H9 (cell line): ENCODE results near the gene FAM3D. TPM values are rescaled to one million over a fixed set of nuclear protein-coding genes. Genes with fewer than 3 reads are reported as not detected.

Experiments used
- DNase-seq: peaks from one replicate; pipeline ENCODE4 v3.0.0-alpha.2; 2017
- H2AFZ ChIP-seq: one replicate; pipeline ENCODE4 v1.6.1; 2013; ENCODE audit warnings: mild to moderate bottlenecking, low read length, control low read depth, moderate library complexity
- H2AK5ac ChIP-seq: 2 replicates; pipeline ENCODE4 v1.6.1; 2013; ENCODE audit warnings: low read length, control low read depth, mixed read lengths; ENCODE audit not compliant: insufficient read length
- H2BK120ac ChIP-seq: one replicate; pipeline ENCODE4 v1.6.1; 2013; ENCODE audit warnings: low read depth, mild to moderate bottlenecking, low read length, control low read depth, inconsistent platforms; ENCODE audit not compliant: poor library complexity, severe bottlenecking
- H2BK12ac ChIP-seq: 2 replicates; pipeline ENCODE4 v1.6.1; 2013; ENCODE audit warnings: low read length, control low read depth, mixed read lengths, low read depth; ENCODE audit not compliant: insufficient read length
- H2BK15ac ChIP-seq: 2 replicates; pipeline ENCODE4 v1.6.1; 2013; ENCODE audit warnings: low read depth, low read length, control low read depth
- H2BK20ac ChIP-seq: one replicate; pipeline ENCODE4 v1.6.1; 2013; ENCODE audit warnings: low read depth, mild to moderate bottlenecking, low read length, control low read depth, inconsistent platforms; ENCODE audit not compliant: poor library complexity, severe bottlenecking
- H2BK5ac ChIP-seq: 2 replicates; pipeline ENCODE4 v1.6.1; 2013; ENCODE audit warnings: low read length, control low read depth, mixed read lengths; ENCODE audit not compliant: insufficient read length
- H3K14ac ChIP-seq: 2 replicates; pipeline ENCODE4 v1.6.1; 2013; ENCODE audit warnings: low read length, control low read depth; ENCODE audit not compliant: insufficient read depth
- H3K18ac ChIP-seq: 2 replicates; pipeline ENCODE4 v1.6.1; 2013; ENCODE audit warnings: low read depth, mild to moderate bottlenecking, mixed read lengths, low read length, control low read depth; ENCODE audit not compliant: insufficient read length
- H3K23ac ChIP-seq: 2 replicates; pipeline ENCODE4 v1.6.1; 2013; ENCODE audit warnings: low read length, control low read depth, mixed read lengths, low read depth; ENCODE audit not compliant: insufficient read length
- H3K23me2 ChIP-seq: 2 replicates; pipeline ENCODE4 v1.6.1; 2013; ENCODE audit warnings: low read depth, mild to moderate bottlenecking, mixed read lengths, low read length, control low read depth; ENCODE audit not compliant: insufficient read length, poor library complexity, severe bottlenecking
- H3K27ac ChIP-seq: 2 replicates; pipeline ENCODE4 v1.5.1; 2013; ENCODE audit warnings: low read length, control low read depth, mixed read lengths, low read depth; ENCODE audit not compliant: insufficient read length
- H3K27me3 ChIP-seq: 2 replicates; pipeline ENCODE4 v1.6.1; 2013; ENCODE audit warnings: low read length, control low read depth, inconsistent platforms; ENCODE audit not compliant: insufficient read depth
- H3K4ac ChIP-seq: 2 replicates; pipeline ENCODE4 v1.6.1; 2013; ENCODE audit warnings: low read depth, mild to moderate bottlenecking, control low read depth, inconsistent platforms, low read length, moderate library complexity
- H3K4me1 ChIP-seq: 2 replicates; pipeline ENCODE4 v1.6.1; 2013; ENCODE audit warnings: low read length, control low read depth, inconsistent platforms; ENCODE audit not compliant: insufficient read depth
- H3K4me2 ChIP-seq: 2 replicates; pipeline ENCODE4 v1.6.1; 2013; ENCODE audit warnings: low read length, control low read depth, mixed read lengths; ENCODE audit not compliant: insufficient read length, insufficient read depth
- H3K56ac ChIP-seq: 2 replicates; pipeline ENCODE4 v1.6.1; 2013; ENCODE audit warnings: low read depth, mild to moderate bottlenecking, mixed read lengths, low read length, control low read depth; ENCODE audit not compliant: insufficient read length
- H3K79me1 ChIP-seq: 2 replicates; pipeline ENCODE4 v1.6.1; 2013; ENCODE audit warnings: low read depth, mild to moderate bottlenecking, moderate library complexity, low read length, control low read depth, inconsistent platforms; ENCODE audit not compliant: insufficient read depth, poor library complexity, severe bottlenecking
- H3K79me2 ChIP-seq: 2 replicates; pipeline ENCODE4 v1.6.1; 2013; ENCODE audit warnings: low read length, control low read depth, inconsistent platforms; ENCODE audit not compliant: insufficient read depth
- H3K9ac ChIP-seq: 2 replicates; pipeline ENCODE4 v1.6.1; 2013; ENCODE audit warnings: low read length, control low read depth, mixed read lengths; ENCODE audit not compliant: insufficient read length; ENCODE audit errors: extremely low read depth
- H3K9me3 ChIP-seq: one replicate; pipeline ENCODE4 v1.6.1; 2013; ENCODE audit warnings: low read depth, low read length, inconsistent platforms; ENCODE audit not compliant: control insufficient read depth
- H3T11ph ChIP-seq: one replicate; pipeline ENCODE4 v1.6.1; 2013; ENCODE audit warnings: mild to moderate bottlenecking, low read length, control low read depth, inconsistent platforms
- H4K20me1 ChIP-seq: one replicate; pipeline ENCODE4 v1.6.1; 2013; ENCODE audit not compliant: control insufficient read depth, insufficient read length, insufficient read depth
- H4K5ac ChIP-seq: 2 replicates; pipeline ENCODE4 v1.6.1; 2013; ENCODE audit warnings: low read depth, mild to moderate bottlenecking, mixed read lengths, low read length, control low read depth; ENCODE audit not compliant: insufficient read length
- H4K8ac ChIP-seq: replicated peaks from 2 replicates; pipeline ENCODE4 v1.6.1; 2013; ENCODE audit warnings: low read length, control low read depth, mixed read lengths, low read depth; ENCODE audit not compliant: insufficient read length
- H4K91ac ChIP-seq: 2 replicates; pipeline ENCODE4 v1.6.1; 2013; ENCODE audit warnings: low read depth, mild to moderate bottlenecking, moderate library complexity, mixed read lengths, low read length, control low read depth; ENCODE audit not compliant: insufficient read length
- H3K27ac Mint-ChIP-seq, 3 experiments: 2 replicates in 2 of 3; 3 replicates in 1 of 3; pipeline ENCODE4 v1.8.0; 2020 to 2021; ENCODE audit warnings: mixed read lengths in 3 of 3, mild to moderate bottlenecking in 1 of 3, moderate library complexity in 1 of 3
- H3K27me3 Mint-ChIP-seq: 2 replicates; pipeline ENCODE4 v1.8.0; 2021; ENCODE audit warnings: low read depth, mild to moderate bottlenecking, moderate library complexity, mixed read lengths
- H3K36me3 Mint-ChIP-seq, 3 experiments: 2 replicates in 2 of 3; 3 replicates in 1 of 3; pipeline ENCODE4 v1.8.0; 2020 to 2021; ENCODE audit warnings: low read depth in 3 of 3, mixed read lengths in 3 of 3; ENCODE audit not compliant: insufficient read depth in 1 of 3
- H3K4me1 Mint-ChIP-seq, 2 experiments: 2 replicates each; pipeline ENCODE4 v1.8.0; 2020; ENCODE audit warnings: mixed read lengths in 2 of 2
- H3K4me3 Mint-ChIP-seq, 2 experiments: 2 replicates in 1 of 2; 3 replicates in 1 of 2; pipeline ENCODE4 v1.8.0; 2020 to 2021; ENCODE audit warnings: mild to moderate bottlenecking in 2 of 2, mixed read lengths in 2 of 2, moderate library complexity in 1 of 2
- H3K9me3 Mint-ChIP-seq, 2 experiments: 2 replicates in 1 of 2; 3 replicates in 1 of 2; pipeline ENCODE4 v1.8.0; 2020; ENCODE audit warnings: mild to moderate bottlenecking in 2 of 2, mixed read lengths in 2 of 2, moderate library complexity in 1 of 2
- WGBS: extraction: QIAGEN DNeasy Blood & Tissue Kit; methylation state at CpG from one replicate; pipeline ENCODE4 v1.1.7; 2013; ENCODE audit warnings: missing lambda C conversion rate, low lambda C conversion rate, mixed read lengths; ENCODE audit not compliant: insufficient read length; ENCODE audit errors: extremely low coverage; 5-methylcytosine and 5-hydroxymethylcytosine counted together
- total RNA-seq: library from RNA; stranded (reverse); gene quantifications from 2 replicates; pipeline ENCODE4 v1.2.1, GENCODE V29; 2021
- TF ChIP-seq, protein P1 (sequence below): fragments of 200-600 bp; sonication (generic); conservative IDR thresholded peaks from 3 replicates; pipeline ENCODE4 v1.8.0; 2021; ENCODE audit warnings: antibody characterized with exemption, mild to moderate bottlenecking

The FAM3D gene
- total RNA-seq, 1 experiment from 2014 or later: not detected

DNA sequence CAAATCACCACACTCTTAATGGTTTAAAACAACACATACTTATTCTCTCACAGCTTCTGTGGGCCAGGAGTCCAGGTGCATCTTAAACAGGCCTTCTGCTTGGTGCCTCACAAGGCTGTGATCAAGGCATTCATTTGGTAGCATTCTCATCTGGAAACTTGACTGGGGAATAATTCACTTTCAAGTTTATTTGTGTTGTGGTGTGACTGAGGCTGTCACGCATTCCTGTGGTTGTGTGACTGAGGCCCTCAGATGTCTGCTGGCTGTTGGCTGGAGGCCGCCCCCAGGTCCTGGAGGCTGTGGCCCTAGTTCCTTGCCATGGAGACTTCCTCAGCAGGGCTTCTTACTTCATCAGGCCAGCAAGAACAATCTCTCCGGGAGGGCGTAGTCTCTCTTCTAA is 16.9 kb upstream of the FAM3D start:
- TF ChIP-seq, protein P1, sequence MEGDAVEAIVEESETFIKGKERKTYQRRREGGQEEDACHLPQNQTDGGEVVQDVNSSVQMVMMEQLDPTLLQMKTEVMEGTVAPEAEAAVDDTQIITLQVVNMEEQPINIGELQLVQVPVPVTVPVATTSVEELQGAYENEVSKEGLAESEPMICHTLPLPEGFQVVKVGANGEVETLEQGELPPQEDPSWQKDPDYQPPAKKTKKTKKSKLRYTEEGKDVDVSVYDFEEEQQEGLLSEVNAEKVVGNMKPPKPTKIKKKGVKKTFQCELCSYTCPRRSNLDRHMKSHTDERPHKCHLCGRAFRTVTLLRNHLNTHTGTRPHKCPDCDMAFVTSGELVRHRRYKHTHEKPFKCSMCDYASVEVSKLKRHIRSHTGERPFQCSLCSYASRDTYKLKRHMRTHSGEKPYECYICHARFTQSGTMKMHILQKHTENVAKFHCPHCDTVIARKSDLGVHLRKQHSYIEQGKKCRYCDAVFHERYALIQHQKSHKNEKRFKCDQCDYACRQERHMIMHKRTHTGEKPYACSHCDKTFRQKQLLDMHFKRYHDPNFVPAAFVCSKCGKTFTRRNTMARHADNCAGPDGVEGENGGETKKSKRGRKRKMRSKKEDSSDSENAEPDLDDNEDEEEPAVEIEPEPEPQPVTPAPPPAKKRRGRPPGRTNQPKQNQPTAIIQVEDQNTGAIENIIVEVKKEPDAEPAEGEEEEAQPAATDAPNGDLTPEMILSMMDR: no peak

More for the DNA sequence above, 16.9 kb upstream of the FAM3D start:
- no peaks in the 10 kb centered on the region for H3K4me1 ChIP-seq
- Mint-ChIP-seq H3K4me1 (peaks cover 2 to 4% of the 10 kb centered on the region in 2 experiments; a peak in 1 of 4 replicates), H3K36me3 (peaks cover 3 to 17% (median 16%) of the 10 kb centered on the region in 3 experiments; a peak in 4 of 7 replicates), H3K27me3 (peaks cover 9% of the 10 kb centered on the region), H3K27ac (no peak overlapping the region), H3K4me3 (no peak overlapping the region), H3K9me3 (peaks cover 15 to 28% of the 10 kb centered on the region in 2 experiments; a peak in 4 of 5 replicates)
- no peak overlapping the region for H4K8ac ChIP-seq
- no peak overlapping the region for H2AK5ac ChIP-seq
- no peak overlapping the region for H4K5ac ChIP-seq
- no peak overlapping the region for H3K23ac ChIP-seq
- no CpG with 5 or more reads among the region's 4 CpGs for WGBS
- H3K79me1 ChIP-seq: no peaks in the 10 kb centered on the region
- no peak overlapping the region for H4K91ac ChIP-seq
- H3K23me2 ChIP-seq: no peaks in the 10 kb centered on the region
- no peak overlapping the region for H3K4ac ChIP-seq
- no peak overlapping the region for H3T11ph ChIP-seq
- no peak overlapping the region for H2BK5ac ChIP-seq
- peaks cover 4% of the 10 kb centered on the region for H3K9me3 ChIP-seq
- no peak overlapping the region for H2BK120ac ChIP-seq
- no peak overlapping the region for H3K18ac ChIP-seq
- H2BK15ac ChIP-seq: no peak overlapping the region
- DNase-seq: no peak
- no peak overlapping the region for H3K27ac ChIP-seq
- no peak overlapping the region for H2BK20ac ChIP-seq
- H4K20me1 ChIP-seq: no peaks in the 10 kb centered on the region
- no peak overlapping the region for H2BK12ac ChIP-seq
- H3K4me2 ChIP-seq: no peak overlapping the region
- H3K14ac ChIP-seq: no peak overlapping the region
- H3K56ac ChIP-seq: no peak overlapping the region
- H2AFZ ChIP-seq: no peak overlapping the region
- no peaks in the 10 kb centered on the region for H3K79me2 ChIP-seq
- H3K9ac ChIP-seq: no peak overlapping the region
- no peaks in the 10 kb centered on the region for H3K27me3 ChIP-seq
